GM18517 (cell line): Measurements from ENCODE around the gene CAMK2D.

ENCODE experiments used
- ATAC-seq: cut with Tn5 transposase; IDR thresholded peaks from one replicate; pipeline ENCODE4 v1.9.1; 2021; ENCODE audit warnings: mild to moderate bottlenecking, moderate library complexity; ENCODE audit not compliant: unreplicated experiment

The CAMK2D gene

DNA sequence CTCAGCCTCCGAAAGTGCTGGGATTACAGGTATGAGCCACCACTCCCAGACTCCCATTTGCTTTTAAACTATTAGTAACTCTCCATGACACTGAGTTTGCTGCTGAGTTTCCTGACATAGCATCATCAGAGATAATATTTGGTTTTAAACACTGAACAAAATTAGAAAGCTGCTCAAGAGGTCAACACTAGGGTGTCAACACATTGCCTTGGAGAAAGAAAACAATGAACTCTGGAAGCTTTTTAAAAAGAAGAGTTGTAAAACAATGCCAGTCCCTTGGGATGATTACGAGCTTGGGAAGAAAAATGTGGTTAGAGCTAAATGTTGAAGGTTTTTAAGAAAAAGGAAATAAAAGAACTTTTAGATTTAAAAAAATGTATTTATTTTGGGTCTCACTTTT is 264.8 kb downstream of the CAMK2D start:
- ATAC-seq = no peak

DNA sequence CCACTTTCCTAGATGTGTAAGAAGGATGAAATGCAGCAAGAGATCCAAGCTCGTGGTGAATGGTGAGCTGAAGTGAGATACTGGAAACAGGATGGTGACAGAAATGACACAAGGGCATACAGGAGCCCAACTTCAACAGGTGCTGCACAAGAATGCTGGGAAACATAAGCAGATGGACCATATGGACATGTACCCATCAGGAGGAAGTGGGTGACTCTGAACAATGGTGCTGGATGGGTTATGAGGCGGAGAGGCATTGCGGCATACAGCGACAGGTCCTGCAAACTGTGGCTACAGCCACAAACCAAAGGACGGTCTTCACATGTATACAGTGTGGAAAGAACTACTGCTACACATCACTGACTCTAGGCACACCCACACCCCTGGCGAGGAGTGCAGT is 265.7 kb downstream of the CAMK2D start:
- ATAC-seq = no peak

DNA sequence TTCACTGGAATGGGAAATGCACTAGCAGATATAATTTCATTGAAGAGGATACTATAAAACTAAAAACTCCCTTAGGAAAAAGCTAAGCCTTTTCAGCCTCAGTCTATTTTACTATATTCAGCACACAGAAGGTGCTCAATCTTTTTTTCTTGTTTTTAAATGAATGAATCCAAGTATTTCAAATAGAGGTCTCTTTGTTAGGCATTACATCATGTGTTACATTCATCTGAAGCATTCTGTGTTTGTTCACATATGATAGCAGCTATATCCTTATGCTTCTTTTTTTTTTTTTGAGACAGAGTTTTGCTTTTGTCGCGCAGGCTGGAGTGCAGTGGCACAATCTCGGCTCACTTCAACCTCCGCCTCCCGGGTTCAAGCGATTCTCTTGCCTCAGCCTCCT is 278.4 kb downstream of the CAMK2D start:
- ATAC-seq = no peak

DNA sequence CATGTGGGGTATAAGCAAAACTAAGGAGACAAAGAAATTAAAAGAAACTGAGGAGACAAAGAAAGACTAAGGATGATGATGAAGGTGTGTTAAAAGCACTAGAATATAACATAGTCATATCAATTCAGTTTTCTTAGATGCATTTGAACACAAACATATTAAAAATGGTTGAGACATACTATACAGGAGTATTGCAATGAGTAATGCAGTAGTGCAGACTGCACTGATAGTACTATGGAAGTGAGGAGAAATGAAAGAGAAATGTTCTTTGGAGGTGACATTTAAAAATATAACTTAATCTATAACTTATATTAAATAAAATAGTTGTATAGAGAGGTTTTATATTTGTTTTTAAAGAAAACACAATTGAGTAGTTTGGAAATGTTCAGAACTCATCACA is 279.2 kb downstream of the CAMK2D start:
- no peak for ATAC-seq

DNA sequence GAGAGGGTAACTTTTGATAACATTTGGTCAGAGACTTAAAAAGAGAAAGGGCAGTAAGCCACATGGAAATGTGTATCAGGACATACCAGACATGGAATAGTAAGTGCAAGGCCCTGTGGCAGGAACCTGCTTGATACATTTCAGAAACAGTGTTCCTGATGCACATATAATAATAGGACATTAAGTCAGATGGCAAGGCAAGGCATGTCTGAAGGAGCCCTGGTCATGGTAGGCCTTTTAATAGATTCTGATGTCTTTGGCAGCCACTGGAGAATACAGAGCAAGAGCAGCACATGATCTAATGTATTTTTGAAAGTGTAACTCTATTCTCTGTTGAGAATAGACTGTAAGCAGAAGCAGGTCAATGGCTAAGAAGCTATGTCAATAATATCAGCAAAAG is 279.7 kb downstream of the CAMK2D start:
- no peak for ATAC-seq

DNA sequence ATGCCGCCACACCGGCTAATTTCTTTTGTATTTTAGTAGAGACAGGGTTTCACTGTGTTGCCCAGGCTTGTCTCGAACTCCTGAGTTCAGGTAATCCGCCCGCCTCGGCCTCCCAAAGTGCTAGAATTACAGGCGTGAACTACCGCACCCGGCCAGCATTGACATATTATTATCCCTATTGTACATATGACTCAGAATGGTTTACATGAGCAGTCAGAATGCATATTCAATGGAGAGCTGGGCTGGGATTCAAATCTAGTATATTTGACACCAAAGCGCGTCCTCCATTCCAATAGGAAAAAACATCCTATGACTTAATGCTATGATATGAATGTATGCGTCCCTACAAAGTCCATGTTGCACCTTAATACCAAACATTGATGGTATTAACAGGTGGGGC is 281.4 kb downstream of the CAMK2D start:
- no peak for ATAC-seq

DNA sequence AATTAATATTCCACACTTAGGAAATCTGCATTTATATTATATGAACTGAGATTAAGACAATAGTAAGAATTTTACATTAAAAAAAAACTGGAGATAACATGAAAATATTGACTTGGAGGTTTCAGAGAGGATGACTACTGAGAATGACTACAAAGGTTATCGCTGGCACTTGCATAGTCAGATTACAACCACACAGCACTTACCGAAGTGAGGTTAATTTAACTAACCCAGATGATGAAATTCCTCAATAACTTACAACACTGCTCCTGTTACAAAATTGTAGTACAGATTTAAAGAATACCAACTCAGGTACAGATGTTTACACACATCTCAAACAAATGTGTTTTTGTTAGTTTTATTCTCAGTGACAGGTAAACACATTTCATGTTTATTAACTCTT is 283.5 kb downstream of the CAMK2D start:
- no peak for ATAC-seq

DNA sequence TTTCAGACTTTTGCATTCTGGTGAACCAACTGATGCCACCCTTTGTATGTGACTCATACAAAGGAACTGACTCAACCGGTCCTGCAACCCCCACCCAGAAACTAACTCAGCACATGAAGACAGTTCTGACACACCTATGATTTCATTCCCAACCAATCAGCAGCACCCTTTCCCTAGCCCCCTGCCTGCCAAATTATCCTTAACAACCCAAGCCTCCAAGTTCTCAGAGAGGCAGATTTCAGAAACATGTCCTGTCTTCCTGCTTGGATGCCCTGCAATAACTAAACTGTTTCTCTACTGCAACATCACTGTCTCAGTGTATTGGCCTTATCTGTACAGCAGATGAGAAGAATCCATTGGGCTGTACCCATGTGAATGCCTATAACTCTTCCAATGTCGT is 284.7 kb downstream of the CAMK2D start:
- no peak for ATAC-seq

DNA sequence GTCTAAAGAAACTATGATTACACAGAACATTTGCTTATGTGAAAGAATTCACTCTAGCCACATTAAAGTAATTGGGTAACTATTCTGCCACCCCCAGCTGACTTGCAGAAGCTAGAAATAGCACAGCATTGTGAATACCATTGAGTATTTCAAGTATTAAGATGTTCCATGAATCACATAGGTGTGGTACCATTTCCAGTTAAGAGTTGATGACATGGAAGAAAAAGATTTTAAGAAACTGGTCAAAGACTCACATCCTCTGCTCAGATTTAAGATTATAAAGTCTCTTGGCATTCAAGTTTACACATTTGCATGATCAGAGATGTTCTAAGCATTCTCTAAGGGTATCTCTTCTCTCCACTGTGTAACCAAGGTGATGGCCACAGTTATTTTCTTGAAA is 287.5 kb downstream of the CAMK2D start:
- no peak for ATAC-seq

DNA sequence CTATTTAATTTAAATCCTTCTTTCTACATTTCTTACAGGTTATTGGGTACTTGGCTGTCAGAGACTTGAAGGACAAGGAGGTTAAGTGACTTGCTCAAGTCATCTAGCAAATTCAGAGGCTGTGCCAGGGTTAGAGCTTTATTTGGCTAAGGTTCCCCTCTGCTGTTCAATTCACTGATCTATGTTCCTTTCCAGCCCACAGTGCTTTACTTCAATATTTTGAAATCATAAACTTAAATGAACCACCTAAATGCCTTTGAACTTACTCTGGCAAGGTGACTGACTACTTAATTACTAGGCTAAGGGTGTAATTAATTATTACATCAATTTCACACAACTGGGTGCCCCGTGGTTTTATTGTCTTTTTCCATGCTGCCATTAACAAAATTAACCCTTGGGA is 288.7 kb downstream of the CAMK2D start:
- ATAC-seq = no peak

DNA sequence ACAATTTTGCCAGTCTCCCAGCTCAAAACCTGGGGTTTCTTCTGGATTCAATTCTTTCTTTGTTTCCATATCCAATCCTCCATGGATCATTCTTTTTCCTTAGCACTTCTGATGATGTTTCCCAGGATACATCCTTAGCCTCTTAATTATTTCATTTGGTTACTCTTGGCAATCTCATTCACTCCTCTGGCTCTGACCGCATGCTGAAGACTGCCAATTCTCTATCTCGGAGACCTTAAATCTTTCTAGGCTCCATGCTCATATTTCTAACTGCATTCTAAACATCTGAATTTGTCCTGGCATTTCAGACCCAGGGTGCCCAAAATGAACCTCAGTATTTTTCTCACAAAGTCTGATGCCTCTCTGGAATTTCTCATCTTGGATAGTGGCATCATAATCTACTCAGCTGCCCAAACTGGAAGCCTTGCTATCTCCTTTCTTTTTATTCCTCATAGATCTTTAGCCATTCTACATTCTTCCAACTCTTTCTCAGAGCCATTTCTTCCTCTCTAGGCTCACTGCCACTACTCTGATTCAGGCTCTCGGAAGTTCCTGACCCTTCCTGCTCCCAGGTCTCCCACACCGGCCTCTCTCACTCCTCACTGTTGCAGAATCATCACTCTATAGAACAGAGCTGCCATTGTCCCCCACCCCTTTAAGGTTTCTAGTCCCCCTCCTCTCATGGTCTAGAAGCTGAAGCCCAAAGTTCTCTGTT is 290.2 kb downstream of the CAMK2D start:
- no peak for ATAC-seq

DNA sequence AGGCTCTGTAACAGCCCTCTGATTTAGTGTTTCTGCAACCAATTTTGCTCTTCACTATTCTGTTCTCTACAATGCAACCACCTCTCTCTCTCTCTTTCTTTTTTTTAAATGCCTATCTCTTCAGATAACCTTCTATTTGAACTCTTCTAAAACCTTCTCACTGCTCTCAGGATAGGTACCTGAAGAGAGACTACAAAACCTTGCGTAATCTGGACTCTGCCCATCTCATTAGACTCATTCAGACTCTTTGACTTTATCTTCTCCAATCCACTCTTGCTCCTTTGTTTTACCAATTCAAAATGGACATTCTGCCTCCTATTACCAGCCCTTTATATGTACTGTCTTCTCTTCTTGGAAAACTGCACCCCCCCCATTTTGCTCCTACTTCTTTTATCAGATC is 291.6 kb downstream of the CAMK2D start:
- no peak for ATAC-seq

DNA sequence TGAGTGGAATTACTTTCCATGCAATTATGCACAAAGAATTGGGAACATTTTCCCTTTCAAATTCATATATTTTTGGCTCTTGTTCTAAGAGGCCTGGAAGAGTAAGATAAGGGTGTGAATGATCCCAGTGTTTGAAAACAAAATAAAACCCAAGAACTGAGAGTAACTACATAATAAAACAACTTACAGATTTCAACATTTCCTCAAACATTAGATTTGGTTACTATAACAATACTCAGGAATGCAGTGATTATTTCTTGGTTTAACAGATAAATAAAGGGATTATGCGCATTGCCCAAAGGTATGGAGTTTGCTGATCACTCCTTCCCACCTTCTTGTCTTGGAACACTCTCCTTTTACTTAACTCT is 292.5 kb downstream of the CAMK2D start:
- ATAC-seq = no peak

DNA sequence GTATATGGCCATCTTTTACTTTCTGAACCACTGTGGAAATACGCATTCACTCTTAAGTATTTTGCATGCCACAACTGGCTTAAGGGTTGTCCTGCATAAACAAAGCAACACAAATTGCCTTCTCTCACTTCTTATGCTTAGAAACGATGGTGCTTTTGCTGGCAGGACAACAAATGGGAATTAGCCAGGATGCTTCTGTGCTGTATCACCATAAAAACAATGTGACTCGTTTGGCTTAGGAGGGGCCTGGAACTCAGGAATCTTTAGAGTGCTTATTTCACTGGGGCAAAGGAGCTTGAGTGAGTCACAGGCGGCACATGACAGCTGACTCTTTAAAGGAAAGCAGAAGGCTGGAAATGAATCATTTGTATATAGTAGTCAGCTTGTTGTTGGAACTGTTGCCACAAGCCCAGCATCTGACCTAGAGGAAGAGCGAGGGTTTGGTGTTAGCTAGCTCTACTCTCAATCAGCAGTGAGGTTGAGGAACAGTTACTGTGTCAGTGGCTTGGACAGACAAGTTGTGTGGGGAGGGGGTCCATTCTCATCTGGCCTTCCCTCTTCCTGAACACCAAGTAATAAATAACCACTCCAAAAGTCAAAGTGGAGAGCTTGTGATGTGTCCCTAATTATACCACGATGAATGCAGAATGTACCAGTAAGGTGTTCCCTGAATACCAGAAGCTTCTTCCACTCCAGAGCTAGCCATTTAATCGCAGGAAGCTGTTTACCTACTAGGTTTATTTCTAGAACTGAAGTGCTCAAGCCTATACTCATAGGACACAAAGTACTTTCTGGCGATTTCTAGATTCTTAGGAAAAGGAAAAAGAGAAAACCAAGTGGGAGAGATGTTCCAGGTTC is 293.1 kb downstream of the CAMK2D start:
- no peak for ATAC-seq

DNA sequence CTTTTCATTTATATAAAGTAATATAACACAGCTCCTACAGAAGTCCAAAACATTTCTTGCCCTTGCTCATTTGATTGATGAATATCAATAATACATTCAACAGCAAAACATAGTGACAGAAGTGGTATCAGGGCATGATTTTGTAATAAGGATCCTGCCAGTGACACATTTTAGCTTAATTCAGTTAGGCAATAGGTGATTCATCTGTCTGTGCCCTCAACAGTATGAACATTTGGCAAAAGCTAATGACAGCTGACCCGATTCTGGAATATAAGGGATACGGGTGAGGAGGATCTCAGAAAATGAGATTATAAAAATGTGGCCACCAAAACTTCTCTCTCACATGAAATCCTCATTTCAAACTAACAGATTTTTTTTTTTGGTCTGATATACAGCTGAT is 294.0 kb downstream of the CAMK2D start:
- no peak for ATAC-seq

DNA sequence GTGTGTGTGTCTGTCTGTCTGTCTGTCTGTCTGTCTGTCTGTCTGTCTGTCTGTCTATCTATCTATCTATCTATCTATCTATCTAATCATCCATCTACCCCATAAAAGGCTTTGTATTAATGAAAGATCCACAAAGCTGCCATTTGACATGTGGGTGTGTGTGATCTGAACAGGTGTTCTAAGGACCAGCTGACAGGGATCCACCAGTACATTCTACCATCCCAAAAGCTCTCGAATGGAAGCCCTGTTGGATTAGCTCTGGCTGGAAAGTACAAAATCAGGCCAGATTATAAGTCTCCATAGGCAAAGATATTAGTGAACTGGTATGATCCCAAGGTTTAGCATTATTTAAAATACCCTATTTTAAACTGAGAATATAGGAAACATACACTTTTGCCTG is 299.3 kb downstream of the CAMK2D start:
- ATAC-seq = no peak

DNA sequence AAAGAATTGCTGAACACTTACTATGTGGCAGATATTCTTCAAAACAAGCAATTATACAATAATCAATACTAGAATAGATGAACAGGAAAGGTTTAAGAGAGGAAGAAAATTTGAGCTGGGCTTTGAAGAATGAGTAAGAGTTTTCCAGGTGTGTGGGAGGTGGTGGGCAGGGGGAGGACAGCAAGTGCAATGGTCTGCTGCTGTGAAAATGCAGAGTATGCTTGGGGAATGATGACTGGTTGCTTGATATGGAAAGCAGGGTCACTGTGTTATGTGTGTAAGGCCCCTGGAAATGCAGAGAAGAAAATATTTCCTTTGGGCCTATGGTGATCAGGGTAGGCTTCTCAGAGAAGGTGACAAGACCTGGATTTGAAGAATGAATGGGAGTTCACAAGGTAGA is 300.3 kb downstream of the CAMK2D start:
- ATAC-seq = no peak

DNA sequence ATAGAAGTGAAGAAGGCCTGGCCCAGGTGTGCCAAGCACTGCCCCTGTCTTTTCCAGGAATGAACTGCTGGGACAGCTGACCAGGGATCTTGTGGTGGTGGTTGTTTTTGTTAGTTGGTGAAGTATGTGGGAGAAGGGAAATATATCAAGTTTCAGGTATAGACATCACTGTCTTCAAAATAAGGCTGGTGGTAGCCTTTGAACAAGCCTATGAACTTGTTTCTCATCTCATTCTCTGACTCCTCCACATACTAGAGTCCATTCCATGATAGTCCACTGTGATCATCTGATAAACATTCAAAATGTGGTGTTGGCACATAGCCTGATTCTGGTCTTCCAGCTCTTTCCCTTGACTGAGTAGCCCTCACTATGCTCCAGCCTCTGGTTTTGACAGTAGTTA is 303.7 kb downstream of the CAMK2D start:
- no peak for ATAC-seq

DNA sequence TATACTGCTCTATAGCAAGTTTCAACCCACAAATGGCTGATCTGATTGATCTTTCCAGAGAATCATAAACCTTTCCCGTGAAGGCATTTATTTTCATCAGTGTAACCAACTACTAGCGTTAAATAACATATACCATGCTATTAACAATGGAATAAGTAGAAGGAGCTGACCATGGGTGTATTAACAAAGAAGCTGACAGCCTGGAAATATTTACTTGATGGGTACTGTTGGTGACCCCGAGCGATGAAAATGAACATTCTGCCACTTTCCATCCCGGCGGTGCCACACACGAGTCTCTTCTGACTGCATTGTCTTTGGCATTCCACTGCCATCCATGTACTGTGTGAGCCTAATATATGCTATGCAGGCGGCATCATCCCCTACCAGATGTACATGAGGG is 304.4 kb downstream of the CAMK2D start:
- no peak for ATAC-seq

DNA sequence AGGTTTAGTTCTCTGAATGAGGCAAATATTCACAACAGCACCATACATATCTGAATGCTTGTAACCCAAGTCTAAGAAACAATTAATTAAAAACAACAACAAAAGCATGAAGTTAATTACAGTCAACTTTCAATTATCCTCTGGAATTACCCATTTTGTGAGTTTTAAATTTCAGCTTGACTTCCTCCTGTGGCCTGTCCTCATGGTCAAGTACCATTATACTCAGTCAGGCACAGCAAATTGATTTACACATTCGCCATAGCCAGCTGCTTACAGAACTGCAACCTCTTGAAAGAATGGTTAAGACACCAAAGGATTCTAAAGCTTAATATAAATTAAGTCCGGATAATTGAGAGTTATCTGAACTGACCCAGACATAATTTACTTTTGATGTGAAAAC is 306.5 kb downstream of the CAMK2D start:
- no peak for ATAC-seq

DNA sequence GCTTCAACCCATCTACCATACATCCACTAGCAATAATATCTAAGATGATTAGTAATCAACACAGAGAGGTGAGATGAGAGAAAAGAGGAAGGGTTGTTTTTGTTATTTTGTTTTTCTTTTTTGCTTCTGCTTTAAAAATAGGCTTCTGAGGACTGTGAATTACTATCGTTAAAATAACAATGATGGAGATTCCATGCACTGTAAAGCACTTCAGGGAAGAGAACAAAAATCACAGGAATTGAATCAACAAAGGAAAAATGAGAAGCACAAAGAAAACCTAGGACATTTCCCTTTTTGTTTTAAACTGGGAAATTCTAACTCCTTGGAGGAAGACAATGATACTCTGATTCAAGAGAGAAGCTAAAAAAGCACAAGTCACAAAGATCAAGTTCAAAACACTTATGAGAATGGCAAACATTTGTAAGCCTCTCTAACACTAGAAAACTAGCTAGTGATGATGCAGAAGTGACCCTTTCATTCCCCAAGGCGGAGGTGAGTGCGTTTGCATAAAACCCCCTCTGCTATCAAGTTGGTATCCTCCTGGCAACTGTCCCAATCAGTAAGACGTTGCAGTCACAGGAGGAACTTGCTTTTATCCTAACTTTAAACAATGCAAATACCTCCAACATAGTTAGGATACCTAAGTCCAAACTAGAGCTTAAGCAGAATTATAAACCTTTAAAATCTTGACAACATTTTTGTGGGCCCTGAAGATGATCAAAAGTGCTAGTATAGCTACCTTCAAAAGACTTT is 308.5 kb downstream of the CAMK2D start:
- ATAC-seq = no peak

DNA sequence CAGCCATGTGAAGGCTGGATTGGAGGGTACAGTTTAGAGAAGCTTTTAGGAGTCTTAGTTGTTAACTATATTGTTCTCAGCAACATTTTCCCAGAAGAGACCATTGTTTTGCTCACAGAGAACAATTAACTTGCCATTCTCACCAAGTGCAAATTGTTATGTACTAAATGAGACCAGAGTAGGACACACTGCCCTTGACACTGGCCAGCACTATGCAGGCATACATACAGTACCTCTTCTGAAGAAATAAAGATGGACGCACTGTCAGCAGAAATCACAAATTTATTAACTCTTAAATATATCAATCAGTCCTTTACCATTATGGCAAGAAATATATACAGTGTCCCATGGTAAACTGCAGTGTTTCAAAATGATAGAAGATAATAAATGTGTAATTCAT is 309.4 kb downstream of the CAMK2D start:
- no peak for ATAC-seq
